Left renal cortex interstitium (tissue), 4 donors: Measurements from ENCODE around the gene HDHD5. TPM values are rescaled to one million over a fixed set of nuclear protein-coding genes. Genes with fewer than 3 reads are reported as not detected.
"Not testable (repeated sequence)": the region's sequence is repeated elsewhere in the genome, so short reads cannot be mapped to it uniquely, and the experiment has no call there.

ENCODE experiments used
- DNase-seq, 4 donors: peaks; one replicate each; pipeline ENCODE4 v3.0.0-alpha.2; 2013; ENCODE audit warnings: low read depth in 4 of 4, low spot score in 2 of 4, missing footprints in 1 of 4
- polyA plus RNA-seq, 4 donors: library from polyadenylated mRNA; unstranded; fragments of 120-200 nt; gene quantifications; one replicate each; pipeline ENCODE4 v1.2.1, GENCODE V29; 2013; ENCODE audit not compliant: insufficient read length in 4 of 4

Gene HDHD5
- polyA plus RNA-seq, 4 donors, result 31.4 to 44.0 (median 40.8) TPM

DNA sequence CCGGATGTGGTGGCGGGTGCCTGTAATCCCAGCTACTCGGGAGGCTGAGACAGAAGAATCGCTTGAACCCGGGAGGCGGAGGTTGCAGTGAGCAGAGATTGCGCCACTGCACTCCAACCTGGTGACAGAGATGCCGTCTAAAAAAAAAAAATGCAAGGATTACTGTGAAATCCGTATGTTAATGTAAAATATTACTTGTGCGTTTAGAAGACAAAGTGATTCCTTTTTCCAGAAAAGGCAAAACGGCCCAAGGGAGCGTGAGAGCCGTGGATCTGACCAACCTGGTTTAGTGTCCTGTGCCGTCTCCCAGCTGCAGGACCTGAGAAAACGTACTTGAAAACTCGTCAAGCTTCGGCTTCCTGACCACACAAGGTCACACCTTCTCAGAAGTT, 905 bp downstream of the HDHD5 start:
- no peak for DNase-seq

DNA sequence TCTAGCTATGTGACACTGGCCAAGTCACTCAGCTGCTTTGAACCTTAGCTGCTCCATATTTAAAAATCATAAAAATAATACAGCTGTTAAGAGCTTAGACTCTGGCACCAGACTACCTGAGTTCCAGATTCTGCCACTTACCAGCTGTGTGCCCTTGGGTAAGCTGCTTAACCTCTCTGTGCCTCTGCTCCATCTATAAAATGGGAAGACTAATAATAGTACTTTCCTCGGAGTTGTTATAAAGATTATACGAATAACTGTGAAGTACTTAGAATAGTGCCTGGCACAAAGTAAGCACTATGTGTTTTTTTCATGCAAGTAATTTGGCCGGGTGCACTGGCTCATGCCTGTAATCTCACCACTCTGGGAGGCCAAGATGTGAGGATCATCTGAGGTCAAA, 1.4 kb downstream of the HDHD5 start:
- DNase-seq, result no peak

DNA sequence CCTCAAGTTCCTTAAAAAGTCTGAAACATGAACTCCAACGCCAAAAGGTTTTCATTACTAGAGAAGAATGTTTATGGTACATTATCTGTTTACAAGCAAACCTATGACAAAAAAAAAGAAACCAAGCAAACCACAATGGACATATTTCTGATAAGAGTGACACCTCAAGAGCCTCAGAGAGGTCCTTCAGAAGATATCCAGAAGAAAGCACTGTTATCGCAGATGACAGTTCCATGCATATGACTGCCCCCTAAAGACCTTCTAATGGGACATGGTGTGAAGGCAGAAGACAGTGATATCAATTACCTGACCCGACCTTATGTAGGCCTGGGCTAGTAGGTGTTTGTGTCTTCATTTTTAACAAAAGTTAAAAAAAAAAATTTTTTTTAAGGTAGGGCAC, 3.1 kb downstream of the HDHD5 start:
- no peak for DNase-seq

DNA sequence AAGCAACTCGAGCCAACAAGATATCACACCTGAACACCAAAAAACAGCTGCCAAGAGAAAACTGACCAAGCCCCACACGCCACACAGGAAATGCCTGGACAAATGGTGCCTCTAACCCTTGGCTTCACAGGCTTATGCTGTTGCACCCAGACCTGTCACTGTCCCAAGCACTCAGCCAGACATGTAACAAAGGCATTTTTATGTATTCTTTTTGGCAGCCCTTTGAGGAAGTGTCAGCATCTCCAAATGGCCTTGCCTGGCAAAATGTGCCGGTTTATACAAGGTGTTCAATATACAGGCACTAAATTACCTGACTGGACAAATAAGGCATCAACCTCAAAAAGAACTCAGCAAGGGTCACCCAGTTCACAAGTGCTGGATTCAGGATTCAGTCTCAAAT, 6.1 kb downstream of the HDHD5 start:
- no peak for DNase-seq

DNA sequence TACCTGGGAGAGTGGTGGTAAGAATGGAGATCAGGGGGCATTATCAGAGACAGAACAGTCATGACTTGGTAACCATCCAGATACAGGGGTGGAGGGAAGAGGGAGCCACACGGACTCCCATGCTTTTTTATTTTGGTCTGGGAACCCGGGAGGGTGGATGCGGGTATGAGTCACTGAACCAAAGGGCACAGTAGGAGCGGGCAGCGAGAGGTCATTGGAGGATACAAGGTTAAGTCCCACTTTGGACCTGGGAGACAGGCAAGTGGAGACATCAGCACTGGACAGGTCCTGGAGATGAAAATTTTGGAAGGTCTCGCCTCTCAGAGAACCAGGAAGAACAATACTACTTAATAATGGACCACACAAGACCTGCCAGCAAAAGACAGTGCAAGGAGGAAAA, 6.7 kb downstream of the HDHD5 start:
- DNase-seq, result no peak

DNA sequence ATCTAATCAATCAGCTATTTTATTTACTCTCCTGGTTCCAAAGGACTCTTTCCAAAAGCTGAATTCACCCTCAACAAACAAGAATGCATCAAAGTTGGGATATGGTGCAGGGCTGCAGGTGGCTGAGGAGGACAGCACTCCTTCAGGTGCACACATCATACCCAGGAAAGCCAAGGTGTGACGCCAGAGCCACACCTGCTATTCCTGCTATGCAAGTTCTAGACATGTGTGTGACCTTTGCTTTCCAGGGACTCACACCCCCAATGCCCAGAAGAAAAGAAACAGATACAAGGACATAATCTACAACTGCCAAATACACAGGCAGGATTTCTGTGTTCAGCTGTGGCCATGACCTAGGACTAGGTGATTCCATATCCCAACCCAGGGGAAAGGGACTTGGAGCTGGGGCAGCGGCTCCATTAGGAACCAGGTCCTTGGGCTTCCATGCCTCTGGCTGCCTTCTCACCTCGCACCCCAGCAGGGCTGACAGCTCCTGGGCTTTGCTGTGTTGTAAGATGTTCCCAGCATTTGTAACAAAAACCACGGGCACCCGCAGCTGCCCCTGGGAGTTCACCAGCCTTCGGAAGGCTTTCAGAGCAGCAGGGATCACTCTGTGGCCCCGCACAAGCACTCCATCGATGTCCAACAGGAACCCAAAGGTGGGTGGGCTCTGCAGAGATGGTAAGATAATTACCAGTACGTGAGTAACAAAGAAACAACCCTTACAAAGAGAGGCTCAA, 9.8 kb downstream of the HDHD5 start:
- no peak for DNase-seq

GRCh38 chr22:17147458-17147857, 11.6 kb downstream of the HDHD5 start:
- DNase-seq, result not testable (repeated sequence)

GRCh38 chr22:17145021-17145680, 13.9 kb downstream of the HDHD5 start:
- no peak for DNase-seq

DNA sequence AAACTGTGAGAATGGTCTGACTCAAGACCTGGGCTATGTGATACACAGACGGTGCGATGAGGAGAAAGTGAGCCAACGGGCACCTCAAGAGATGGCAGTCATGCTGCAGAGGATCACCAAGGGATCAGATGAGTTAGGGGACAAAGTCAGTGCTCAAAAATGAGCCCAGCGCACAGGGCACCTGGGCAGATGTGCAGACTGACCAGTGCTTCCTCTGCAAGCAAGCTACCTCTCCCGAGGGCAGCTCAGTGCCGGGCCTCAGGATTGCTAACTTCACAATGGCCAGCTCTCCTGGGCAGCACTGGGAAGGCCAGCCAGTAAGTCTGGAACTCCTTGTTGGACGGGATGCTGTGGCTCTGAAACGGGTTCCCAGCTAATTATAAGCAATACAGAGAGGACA, 15.3 kb downstream of the HDHD5 start:
- DNase-seq, result no peak

GRCh38 chr22:17143101-17143500, 16.0 kb downstream of the HDHD5 start:
- DNase-seq, result no peak

DNA sequence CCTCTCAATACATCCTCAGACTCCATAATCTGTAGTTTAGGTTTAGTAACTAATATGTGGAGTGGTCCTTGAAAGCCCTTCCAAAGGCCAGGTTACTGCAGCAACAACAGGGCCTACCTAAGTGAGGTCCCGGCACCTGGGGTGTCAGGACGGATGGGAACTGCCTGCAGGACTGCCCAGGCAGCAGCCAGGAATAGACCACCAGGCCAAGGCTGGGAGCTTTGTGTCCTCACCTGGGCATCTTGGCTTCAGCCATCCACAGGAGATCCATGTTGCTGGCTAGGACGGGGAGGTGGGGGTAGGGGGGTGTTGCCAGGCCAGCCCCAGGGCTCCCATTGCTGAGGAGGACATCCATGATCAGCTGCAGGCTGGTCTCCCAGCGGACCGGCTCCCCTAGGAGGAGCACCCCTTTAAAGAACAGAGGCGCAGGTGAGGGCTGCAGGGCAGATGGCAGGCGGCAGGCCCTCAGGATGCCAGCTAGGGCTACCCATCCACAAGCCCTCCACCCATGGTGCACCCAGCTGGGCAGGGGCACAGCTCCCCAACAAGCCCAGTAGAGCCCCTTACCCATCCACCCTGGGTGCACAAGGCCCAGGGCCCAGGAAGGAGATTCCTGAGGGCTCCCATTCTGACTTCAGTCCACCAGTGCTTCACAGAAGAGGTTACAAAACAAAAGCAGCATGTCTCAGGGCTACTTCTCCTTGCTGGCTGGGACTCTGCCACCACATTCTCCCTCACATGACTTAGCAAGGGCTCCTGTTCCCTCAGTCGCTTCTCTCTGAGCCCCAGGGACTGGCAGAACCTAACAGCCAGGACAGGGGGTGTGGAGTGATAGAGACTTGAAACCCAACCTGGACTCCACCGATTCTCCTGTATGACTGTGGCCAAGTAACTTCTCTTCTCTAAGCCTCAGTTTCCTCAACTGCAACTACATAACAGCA, 18.0 kb downstream of the HDHD5 start:
- no peak for DNase-seq

- no peak for DNase-seq
These were observed 19.1 kb downstream of the HDHD5 start for GRCh38 chr22:17140022-17140421.

- no peak for DNase-seq
These were observed 20.6 kb downstream of the HDHD5 start for GRCh38 chr22:17138513-17138912.

DNA sequence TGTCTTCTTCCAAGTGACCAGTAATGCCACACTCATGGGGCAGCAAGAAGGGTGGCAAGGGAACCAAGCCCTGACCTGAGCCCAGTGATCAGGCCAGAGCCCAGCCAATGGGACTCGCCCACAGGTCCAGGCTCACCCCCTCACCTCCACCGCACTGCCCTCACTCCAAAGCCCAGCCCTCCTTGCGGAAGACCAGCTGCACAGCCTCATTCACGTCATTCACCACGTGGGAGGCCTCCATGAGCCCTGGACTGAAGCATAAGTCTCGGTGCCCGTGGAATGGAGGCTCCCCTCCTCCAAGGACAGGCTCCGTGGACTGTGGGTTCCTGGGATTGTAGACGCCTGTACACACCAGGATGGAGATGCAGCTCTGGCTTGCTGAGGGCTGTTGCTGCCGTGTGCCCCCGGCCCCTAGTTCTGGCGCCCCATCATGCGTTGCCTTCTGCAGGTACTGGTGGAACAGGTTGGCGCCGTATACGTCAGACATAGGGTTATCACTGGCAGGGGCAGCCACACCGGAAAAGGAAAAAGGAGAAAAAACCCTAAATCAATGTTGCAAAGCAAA, 21.1 kb downstream of the HDHD5 start:
- no peak for DNase-seq

DNA sequence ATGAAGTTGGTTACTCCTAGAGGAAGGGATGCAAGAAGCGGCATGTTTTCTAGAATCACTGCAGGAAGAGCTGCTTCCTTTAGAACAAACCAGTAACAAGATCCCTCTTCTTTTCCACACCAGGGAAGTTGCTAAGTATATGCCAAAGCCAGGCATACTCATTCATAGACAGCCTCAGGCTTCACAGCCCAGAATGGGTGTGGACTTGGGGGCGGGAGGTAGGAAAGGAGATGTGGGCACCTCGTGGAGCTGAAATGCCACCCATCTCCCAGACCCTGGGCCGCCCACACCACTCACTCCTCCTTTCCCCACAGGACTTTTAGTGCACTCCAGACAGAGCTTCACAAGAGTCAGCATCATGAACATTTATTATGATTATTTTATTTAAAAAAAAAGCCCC, 21.9 kb downstream of the HDHD5 start:
- no peak for DNase-seq

GRCh38 chr22:17135153-17135760, 23.8 kb downstream of the HDHD5 start:
- no peak for DNase-seq

DNA sequence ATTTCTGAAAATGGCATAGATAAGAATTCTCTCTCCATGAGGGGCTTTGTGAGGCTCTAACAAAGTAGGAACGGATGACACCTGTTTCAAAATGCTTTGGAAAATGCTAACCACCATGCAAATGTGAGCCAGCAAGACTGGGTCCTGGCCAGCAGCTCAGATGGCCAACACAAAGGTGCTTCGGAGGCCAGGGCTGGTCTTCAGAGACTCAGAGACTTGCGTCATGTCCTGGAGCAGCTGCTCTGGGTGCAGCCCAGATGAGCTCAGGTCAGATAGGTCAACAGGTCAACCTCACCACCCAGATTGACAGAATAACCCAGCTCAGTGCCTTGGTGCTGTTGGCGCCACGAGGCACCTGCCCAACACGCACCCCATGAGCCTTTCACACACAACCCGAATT, 25.9 kb downstream of the HDHD5 start:
- DNase-seq, result no peak

DNA sequence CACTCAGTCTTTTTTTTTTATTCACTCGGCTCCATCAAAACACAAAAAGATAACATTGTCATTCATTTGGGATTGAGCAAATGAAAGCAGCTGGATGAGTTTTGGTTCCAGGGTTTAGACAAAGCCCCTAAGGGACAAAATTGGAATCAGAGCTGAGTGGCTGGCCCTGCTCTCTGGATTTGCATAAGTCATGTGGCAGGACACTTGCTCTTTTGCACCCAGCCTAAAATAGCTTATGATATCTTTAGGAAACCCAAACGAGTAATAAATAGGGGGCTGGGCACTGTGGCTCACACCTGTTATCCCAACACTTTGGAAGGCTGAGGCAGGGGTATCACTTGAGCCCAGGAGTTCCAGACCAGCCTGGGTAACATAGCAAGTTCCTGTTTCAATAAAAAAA, 27.0 kb downstream of the HDHD5 start:
- DNase-seq, result no peak

- no peak for DNase-seq
These were observed 27.4 kb downstream of the HDHD5 start for GRCh38 chr22:17131686-17132085.

- no peak for DNase-seq
These were observed 28.9 kb downstream of the HDHD5 start for GRCh38 chr22:17130199-17130598.
